ENCODE measurements around the gene SYNGR4.
A peak's percentile ranks its signal among the peaks of the same experiment; 100 is the strongest.
"Not testable (repeated sequence)": the region's sequence is repeated elsewhere in the genome, so short reads cannot be mapped to it uniquely, and the experiment has no call there.

SYNGR4 gene

GRCh38 chr19:48390188-48391099 lies 26.3 kb downstream of the SYNGR4 start:
- peak overlapping the region; percentile 76 for H3K4me2 ChIP-seq (ENCODE audit: insufficient read depth, low read length)
- DNase-seq = peak; percentile 70
- TF ChIP-seq EZH2 (IDR thresholded peaks at IDR 0.05; ENCODE audit: borderline replicate concordance, low read depth, low read length, severe bottlenecking) = no peak
- peak; percentile 59 for TF ChIP-seq CTCF (IDR thresholded peaks at IDR 0.05; ENCODE audit: borderline replicate concordance, extremely low read depth, low read length, poor library complexity, severe bottlenecking)
- peaks cover 27% of the 10 kb centered on the region for H3K79me2 ChIP-seq (ENCODE audit: insufficient read depth, low read length)
- peak overlapping the region; percentile 71 to 85 for H3K4me3 ChIP-seq (ENCODE audit: low read depth in 1 of 2, low read length in 2 of 2)
- no peaks in the 10 kb centered on the region for H3K9me3 ChIP-seq (ENCODE audit: insufficient read depth, low read length, severe bottlenecking)
- peak overlapping the region; percentile 86 for H3K27ac ChIP-seq (ENCODE audit: low read length)
- H3K9ac ChIP-seq (ENCODE audit: low read depth, low read length) = peak overlapping the region; percentile 85
- peaks cover 24% of the 10 kb centered on the region for H3K27me3 ChIP-seq (ENCODE audit: insufficient read depth, low read length, poor library complexity)
- H2AFZ ChIP-seq (ENCODE audit: low read depth, low read length) = peak overlapping the region; percentile 79
- H3K36me3 ChIP-seq (ENCODE audit: insufficient read depth, low read length) = peaks cover 35% of the 10 kb centered on the region
- H4K20me1 ChIP-seq (ENCODE audit: insufficient read depth, low read length) = 0 out of 2 replicates have a peak, but pooled peaks cover 4% of the 10 kb centered on the region
- peak; percentile 77 for ATAC-seq (ENCODE audit: insufficient read depth, low read depth)
- peaks cover 20% of the 10 kb centered on the region for H3K4me1 ChIP-seq (ENCODE audit: insufficient read depth, low read length)

- peak within 1 kb of the TSS; percentile 76 for H3K4me2 ChIP-seq (ENCODE audit: insufficient read depth, low read length)
- H3K36me3 ChIP-seq (ENCODE audit: insufficient read depth, low read length) = peaks cover 27% of the 10 kb centered on the region
- TF ChIP-seq CTCF (IDR thresholded peaks at IDR 0.05; ENCODE audit: borderline replicate concordance, extremely low read depth, low read length, poor library complexity, severe bottlenecking) = peak; percentile 97
- no peak for TF ChIP-seq EZH2 (IDR thresholded peaks at IDR 0.05; ENCODE audit: borderline replicate concordance, low read depth, low read length, severe bottlenecking)
- DNase-seq (peak; percentile 77), ATAC-seq (ENCODE audit: insufficient read depth, low read depth) (peak; percentile 82)
- H3K27me3 ChIP-seq (ENCODE audit: insufficient read depth, low read length, poor library complexity) = peaks cover 33% of the 10 kb centered on the region
- H2AFZ ChIP-seq (ENCODE audit: low read depth, low read length) = peak within 1 kb of the TSS; percentile 82
- H3K4me1 ChIP-seq (ENCODE audit: insufficient read depth, low read length) = peaks cover 20% of the 10 kb centered on the region
- H3K9ac ChIP-seq (ENCODE audit: low read depth, low read length) = peak within 1 kb of the TSS; percentile 85
- peaks cover 27% of the 10 kb centered on the region for H3K79me2 ChIP-seq (ENCODE audit: insufficient read depth, low read length)
- H3K27ac ChIP-seq (ENCODE audit: low read length) = peak within 1 kb of the TSS; percentile 86
- H3K9me3 ChIP-seq (ENCODE audit: insufficient read depth, low read length, severe bottlenecking) = no peaks in the 10 kb centered on the region
- 0 out of 2 replicates have a peak, but pooled peaks cover 4% of the 10 kb centered on the region for H4K20me1 ChIP-seq (ENCODE audit: insufficient read depth, low read length)
- H3K4me3 ChIP-seq (ENCODE audit: low read depth in 1 of 2, low read length in 2 of 2) = peak within 1 kb of the TSS; percentile 71 to 85
Measured at GRCh38 chr19:48391100-48392005, 27.2 kb downstream of the SYNGR4 start, which contains the start of gene KDELR1. TSS of gene KDELR1 (minus strand) at chr19:48391551. CDS start at chr19:48391358, 193 bp downstream.

- H3K9ac ChIP-seq (ENCODE audit: low read depth, low read length) = peak overlapping the region; percentile 85
- ATAC-seq (ENCODE audit: insufficient read depth, low read depth); DNase-seq; H3K27ac ChIP-seq (ENCODE audit: low read length); H3K9me3 ChIP-seq (ENCODE audit: insufficient read depth, low read length, severe bottlenecking); H4K20me1 ChIP-seq (ENCODE audit: insufficient read depth, low read length): not testable (repeated sequence)
- H3K79me2 ChIP-seq (ENCODE audit: insufficient read depth, low read length) = peaks cover 27% of the 10 kb centered on the region
- peak overlapping the region; percentile 76 for H3K4me2 ChIP-seq (ENCODE audit: insufficient read depth, low read length)
- peak overlapping the region in 1 of 2 experiments; percentile 85; a peak in 1 of 4 replicates for H3K4me3 ChIP-seq (ENCODE audit: low read depth in 1 of 2, low read length in 2 of 2)
- peaks cover 25% of the 10 kb centered on the region for H3K36me3 ChIP-seq (ENCODE audit: insufficient read depth, low read length)
- peaks cover 20% of the 10 kb centered on the region for H3K4me1 ChIP-seq (ENCODE audit: insufficient read depth, low read length)
- H2AFZ ChIP-seq (ENCODE audit: low read depth, low read length) = peak overlapping the region; percentile 82
- H3K27me3 ChIP-seq (ENCODE audit: insufficient read depth, low read length, poor library complexity) = peaks cover 39% of the 10 kb centered on the region
Measured at GRCh38 chr19:48392006-48392344, 27.8 kb downstream of the SYNGR4 start.

Measured in DND-41 (cell line).